ENCODE data around the gene GID8.

GRCh38 chr20:62902926-62903615 is 34.9 kb upstream of the GID8 start:
- TF ChIP-seq CTCF (IDR thresholded peaks at IDR 0.05) (no peak), POLR2A (IDR thresholded peaks at IDR 0.05) (no peak)
